DND-41 (cell line): ENCODE results near the gene PASK.

Source experiments
- ATAC-seq: fragments of 200-7000 bp; cut with Tn5 transposase; 3 replicates; pipeline ENCODE4 v1.9.1; 2021; ENCODE audit warnings: low read depth; ENCODE audit not compliant: insufficient read depth
- DNase-seq: peaks from one replicate; pipeline ENCODE4 v3.0.0-alpha.2; 2020
- H2AFZ ChIP-seq: 2 replicates; pipeline ENCODE4 v1.6.0; 2012; ENCODE audit warnings: low read depth, low read length
- H3K27ac ChIP-seq: 2 replicates; pipeline ENCODE4 v1.5.1; 2012; ENCODE audit warnings: low read length, inconsistent platforms
- H3K27me3 ChIP-seq: fragments of 200-600 bp; sonication (generic); 2 replicates; pipeline ENCODE4 v1.6.0; 2012; ENCODE audit warnings: low read length, mild to moderate bottlenecking, inconsistent platforms; ENCODE audit not compliant: insufficient read depth, poor library complexity
- H3K36me3 ChIP-seq: 2 replicates; pipeline ENCODE4 v1.5.1; 2012; ENCODE audit warnings: low read length, inconsistent platforms; ENCODE audit not compliant: insufficient read depth
- H3K4me1 ChIP-seq: 2 replicates; pipeline ENCODE4 v1.5.1; 2012; ENCODE audit warnings: mild to moderate bottlenecking, low read length; ENCODE audit not compliant: insufficient read depth
- H3K4me2 ChIP-seq: 2 replicates; pipeline ENCODE4 v1.6.0; 2012; ENCODE audit warnings: mild to moderate bottlenecking, moderate library complexity, low read length, inconsistent platforms; ENCODE audit not compliant: insufficient read depth
- H3K4me3 ChIP-seq, 2 experiments: fragments of 200-600 bp in 1 of 2; shearing (Covaris generic) in 1 of 2; 2 replicates each; pipeline ENCODE4 v1.5.1; 2012 to 2016; ENCODE audit warnings: inconsistent platforms in 2 of 2, low read length in 2 of 2, mild to moderate bottlenecking in 2 of 2, low read depth in 1 of 2, moderate library complexity in 1 of 2
- H3K79me2 ChIP-seq: 2 replicates; pipeline ENCODE4 v1.6.0; 2012; ENCODE audit warnings: low read length, inconsistent platforms; ENCODE audit not compliant: insufficient read depth
- H3K9ac ChIP-seq: 2 replicates; pipeline ENCODE4 v1.6.0; 2012; ENCODE audit warnings: low read depth, mild to moderate bottlenecking, inconsistent platforms, low read length, moderate library complexity
- H3K9me3 ChIP-seq: 2 replicates; pipeline ENCODE4 v1.5.1; 2012; ENCODE audit warnings: low read length, moderate library complexity, mild to moderate bottlenecking, inconsistent platforms; ENCODE audit not compliant: insufficient read depth, severe bottlenecking
- H4K20me1 ChIP-seq: 2 replicates; pipeline ENCODE4 v1.6.0; 2012; ENCODE audit warnings: low read length; ENCODE audit not compliant: insufficient read depth
- CTCF ChIP-seq: IDR thresholded peaks from 2 replicates; pipeline ENCODE4 v1.5.1; 2012; ENCODE audit warnings: borderline replicate concordance, low read length, moderate library complexity, mild to moderate bottlenecking; ENCODE audit not compliant: poor library complexity, severe bottlenecking; ENCODE audit errors: extremely low read depth
- EZH2 ChIP-seq: IDR thresholded peaks from 3 replicates; pipeline ENCODE4 v1.6.1; 2012; ENCODE audit warnings: borderline replicate concordance, low read depth, mild to moderate bottlenecking, moderate library complexity, low read length, inconsistent platforms; ENCODE audit not compliant: severe bottlenecking

PASK gene

GRCh38 chr2:241149925-241150659, 820 bp upstream of the PASK start, which contains the start of gene PPP1R7:
PPP1R7 (plus strand) TSS chr2:241150467; CDS start chr2:241150496, 29 bp downstream.
- H3K79me2 ChIP-seq: peaks cover 55% of the 10 kb centered on the region
- H2AFZ ChIP-seq: peak within 1 kb of the TSS; percentile 87
- peaks cover 20% of the 10 kb centered on the region; the same call in 1 of the 2 replicates for H4K20me1 ChIP-seq
- peak within 1 kb of the TSS; percentile 83 for H3K4me2 ChIP-seq
- no peaks in the 10 kb centered on the region for H3K9me3 ChIP-seq
- H3K9ac ChIP-seq: peak within 1 kb of the TSS; percentile 81
- peaks cover 12% of the 10 kb centered on the region for H3K36me3 ChIP-seq
- peaks cover 34% of the 10 kb centered on the region for H3K4me1 ChIP-seq
- no peak for TF ChIP-seq EZH2
- TF ChIP-seq CTCF: peak; percentile 20
- no peaks in the 10 kb centered on the region for H3K27me3 ChIP-seq
- H3K4me3 ChIP-seq: peak within 1 kb of the TSS; percentile 69 to 80
- DNase-seq: peak; percentile 95
- peak within 1 kb of the TSS; percentile 62 for H3K27ac ChIP-seq
- peak; percentile 86 for ATAC-seq

GRCh38 chr2:241149675-241149924, 328 bp upstream of the PASK start:
- no peak for ATAC-seq
- Histone ChIP-seq H3K4me3 (peak overlapping the region; percentile 69 to 80; a peak in 3 of 4 replicates), H3K27ac (peak overlapping the region; percentile 40; the same call in 1 of the 2 replicates), H3K9me3 (no peaks in the 10 kb centered on the region), H4K20me1 (peaks cover 18% of the 10 kb centered on the region; the same call in 1 of the 2 replicates), H3K9ac (peak overlapping the region; percentile 81), H3K4me2 (peak overlapping the region; percentile 83), H3K4me1 (peaks cover 34% of the 10 kb centered on the region), H3K27me3 (no peaks in the 10 kb centered on the region), H3K79me2 (peaks cover 56% of the 10 kb centered on the region), H2AFZ (peak overlapping the region; percentile 87), H3K36me3 (peaks cover 9% of the 10 kb centered on the region)
- no peak for TF ChIP-seq CTCF
- no peak for TF ChIP-seq EZH2
- no peak for DNase-seq

- Histone ChIP-seq H4K20me1 (peaks cover 25% of the 10 kb centered on the region; the same call in 1 of the 2 replicates), H3K9me3 (no peaks in the 10 kb centered on the region), H3K27ac (peak overlapping the region; percentile 60; the same call in 1 of the 2 replicates), H3K4me3 (peak overlapping the region; percentile 69 to 80; a peak in 3 of 4 replicates), H3K27me3 (no peaks in the 10 kb centered on the region), H2AFZ (peak overlapping the region; percentile 87; the same call in 1 of the 2 replicates), H3K79me2 (peaks cover 64% of the 10 kb centered on the region), H3K4me2 (peak overlapping the region; percentile 83), H3K4me1 (peaks cover 34% of the 10 kb centered on the region), H3K9ac (peak overlapping the region; percentile 81), H3K36me3 (peaks cover 9% of the 10 kb centered on the region)
- ATAC-seq (no peak), DNase-seq (no peak)
- TF ChIP-seq EZH2: no peak
- no peak for TF ChIP-seq CTCF
Measured at GRCh38 chr2:241148239-241148638, 1.0 kb downstream of the PASK start.
